CD14-positive monocyte (primary cell): ENCODE results near the gene CHIT1. TPM values are rescaled to one million over a fixed set of nuclear protein-coding genes. Genes with fewer than 3 reads are reported as not detected.

Experiments
- DNase-seq, 3 donors: peaks; one replicate each; pipeline ENCODE4 v3.0.0-alpha.2; 2011 to 2022
- H2AFZ ChIP-seq: 2 replicates; pipeline ENCODE4 v1.6.0; 2012; ENCODE audit warnings: mild to moderate bottlenecking, low read depth, low read length, inconsistent platforms; ENCODE audit not compliant: insufficient read depth, poor library complexity, severe bottlenecking
- H3K27ac ChIP-seq, 2 donors: 1 replicate in 1 of 2; 2 replicates in 1 of 2; pipeline ENCODE4 v1.5.1; 2012 to 2013; ENCODE audit warnings: low read length in 2 of 2, control low read depth in 1 of 2, inconsistent platforms in 1 of 2, low read depth in 1 of 2, mild to moderate bottlenecking in 1 of 2
- H3K27me3 ChIP-seq, 2 donors: one replicate each; pipeline versions ENCODE4 v1.6.0 to v1.6.1; 2011 to 2013; ENCODE audit warnings: low read length in 2 of 2; ENCODE audit not compliant: control insufficient read depth in 2 of 2, insufficient read depth in 2 of 2
- H3K36me3 ChIP-seq, 2 donors: replicated peaks in 1 of 2; 1 replicate in 1 of 2; 2 replicates in 1 of 2; pipeline versions ENCODE4 v1.5.1 to v1.6.1; 2012 to 2013; ENCODE audit warnings: low read length in 2 of 2, control low read depth in 1 of 2, inconsistent platforms in 1 of 2, mild to moderate bottlenecking in 1 of 2; ENCODE audit not compliant: insufficient read depth in 2 of 2, control insufficient read depth in 1 of 2
- H3K4me1 ChIP-seq, 2 donors: 1 replicate in 1 of 2; 2 replicates in 1 of 2; pipeline versions ENCODE4 v1.5.1 to v1.6.1; 2012 to 2013; ENCODE audit warnings: low read length in 2 of 2, control low read depth in 1 of 2, inconsistent platforms in 1 of 2, mild to moderate bottlenecking in 1 of 2, moderate library complexity in 1 of 2; ENCODE audit not compliant: insufficient read depth in 2 of 2, control insufficient read depth in 1 of 2
- H3K4me2 ChIP-seq: replicated peaks from 2 replicates; pipeline ENCODE3; 2012; ENCODE audit warnings: low read length, moderate library complexity, mild to moderate bottlenecking; ENCODE audit not compliant: poor library complexity, severe bottlenecking; ENCODE audit errors: extremely low read depth
- H3K4me3 ChIP-seq, 3 experiments: fragments of 200-600 bp in 1 of 3; sonication (generic) in 1 of 3; replicated peaks in 1 of 3; 1 replicate in 2 of 3; 2 replicates in 1 of 3; pipeline ENCODE4 v1.5.1; 2011 to 2013; ENCODE audit warnings: low read length in 3 of 3, mild to moderate bottlenecking in 3 of 3, control low read depth in 2 of 3, low read depth in 2 of 3, inconsistent platforms in 1 of 3, moderate library complexity in 1 of 3
- H3K79me2 ChIP-seq: 2 replicates; pipeline ENCODE4 v1.6.0; 2012; ENCODE audit warnings: mild to moderate bottlenecking, control low read depth, inconsistent platforms, low read length, moderate library complexity; ENCODE audit not compliant: insufficient read depth
- H3K9ac ChIP-seq: 2 replicates; pipeline ENCODE4 v1.6.0; 2017; ENCODE audit warnings: low read length, mild to moderate bottlenecking; ENCODE audit not compliant: insufficient read depth, poor library complexity, severe bottlenecking
- H3K9me3 ChIP-seq, 2 donors: replicated peaks in 1 of 2; 1 replicate in 1 of 2; 2 replicates in 1 of 2; pipeline versions ENCODE4 v1.5.1 to v1.6.1; 2012 to 2013; ENCODE audit warnings: low read length in 2 of 2, control low read depth in 1 of 2; ENCODE audit not compliant: control insufficient read depth in 1 of 2, insufficient read depth in 1 of 2
- H4K20me1 ChIP-seq: 2 replicates; pipeline ENCODE4 v1.6.0; 2012; ENCODE audit warnings: mild to moderate bottlenecking, low read length, control low read depth, moderate library complexity; ENCODE audit not compliant: insufficient read depth
- H3K27ac Mint-ChIP-seq, 7 donors: one replicate each; pipeline ENCODE4 v1.8.0; 2020; ENCODE audit warnings: mild to moderate bottlenecking in 7 of 7, mixed read lengths in 7 of 7, moderate library complexity in 6 of 7, inconsistent platforms in 2 of 7
- H3K27me3 Mint-ChIP-seq, 3 donors: one replicate each; pipeline ENCODE4 v1.8.0; 2021 to 2022; ENCODE audit warnings: low read depth in 3 of 3, mild to moderate bottlenecking in 3 of 3, mixed read lengths in 3 of 3, moderate library complexity in 3 of 3, inconsistent platforms in 1 of 3
- H3K36me3 Mint-ChIP-seq, 2 donors: one replicate each; pipeline ENCODE4 v1.8.0; 2020; ENCODE audit warnings: mixed read lengths in 2 of 2, inconsistent platforms in 1 of 2, mild to moderate bottlenecking in 1 of 2
- H3K4me1 Mint-ChIP-seq: one replicate; pipeline ENCODE4 v1.8.0; 2020; ENCODE audit warnings: mild to moderate bottlenecking, mixed read lengths
- H3K4me3 Mint-ChIP-seq, 2 donors: one replicate each; pipeline ENCODE4 v1.8.0; 2020; ENCODE audit warnings: mild to moderate bottlenecking in 2 of 2, mixed read lengths in 2 of 2, moderate library complexity in 1 of 2
- H3K9me3 Mint-ChIP-seq, 7 donors: one replicate each; pipeline ENCODE4 v1.8.0; 2020 to 2022; ENCODE audit warnings: mixed read lengths in 7 of 7, mild to moderate bottlenecking in 6 of 7, moderate library complexity in 6 of 7, inconsistent platforms in 2 of 7
- CTCF ChIP-seq: fragments of 200-600 bp; IDR thresholded peaks from one replicate; pipeline ENCODE4 v1.8.0; 2022; ENCODE audit warnings: antibody characterized with exemption, mild to moderate bottlenecking
- whole genome bisulfite sequencing: methylation state at CpG from one replicate; pipeline ENCODE4 v1.1.5; 2013; ENCODE audit warnings: missing lambda C conversion rate; ENCODE audit not compliant: insufficient coverage; 5-methylcytosine and 5-hydroxymethylcytosine counted together
- intact Hi-C, 2 donors: fragments of 100-400 bp; cut with micrococcal nuclease; formaldehyde crosslinking; loops; one replicate each; pipeline versions ENCODE4 v1.15.0 to v1.15.1; 2023
- polyA plus RNA-seq, 3 donors: library from polyadenylated mRNA; depleted of rRNA in 1 of 3; unstranded in 2 of 3; stranded (reverse) in 1 of 3; fragments of 300-500 nt in 2 of 3; fragments of >200 nt in 1 of 3; fragmentation: Illumina TruSeq in 2 of 3; gene quantifications; 1 replicate in 2 of 3; 2 replicates in 1 of 3; pipeline ENCODE4 v1.2.3, GENCODE V29; 2012 to 2021

CHIT1 gene
- polyA plus RNA-seq, 3 donors, result 0.08 to 0.51 TPM; not detected in 1

- no peak overlapping the region for H2AFZ ChIP-seq
- H3K9ac ChIP-seq, result no peak overlapping the region
- H3K9me3 ChIP-seq, result no peaks in the 10 kb centered on the region
- H3K4me2 ChIP-seq, result no peak overlapping the region
- WGBS, result 100% methylated on average over 5 of the region's 7 CpGs
- DNase-seq, result no peak
- no peak for TF ChIP-seq CTCF
- Mint-ChIP-seq H3K27me3 (peaks cover 0 to 19% (median 17%) of the 10 kb centered on the region in 3 donors), H3K4me3 (no peak overlapping the region), H3K9me3 (no peaks in the 10 kb centered on the region), H3K27ac (no peak overlapping the region), H3K4me1 (peaks cover 38% of the 10 kb centered on the region), H3K36me3 (no peaks in the 10 kb centered on the region)
- H4K20me1 ChIP-seq, result no peaks in the 10 kb centered on the region
- H3K27me3 ChIP-seq, result no peaks in the 10 kb centered on the region
- peaks cover 22% of the 10 kb centered on the region in 2 donors for H3K4me1 ChIP-seq
- H3K79me2 ChIP-seq, result no peaks in the 10 kb centered on the region
- intact Hi-C loops, result no loop called here
- no peak overlapping the region for H3K4me3 ChIP-seq
- no peaks in the 10 kb centered on the region for H3K36me3 ChIP-seq
- no peak overlapping the region for H3K27ac ChIP-seq
Measured at GRCh38 chr1:203182387-203182953, 47.0 kb downstream of the CHIT1 start.

GRCh38 chr1:203181586-203182386 lies 47.7 kb downstream of the CHIT1 start:
- 79% methylated on average over 5 of the region's 10 CpGs for WGBS
- Histone ChIP-seq H3K27me3 (no peaks in the 10 kb centered on the region), H3K27ac (no peak overlapping the region), H3K36me3 (no peaks in the 10 kb centered on the region), H3K9me3 (no peaks in the 10 kb centered on the region), H3K4me1 (peaks cover 22 to 26% of the 10 kb centered on the region in 2 donors), H2AFZ (no peak overlapping the region), H3K4me2 (no peak overlapping the region), H3K4me3 (no peak overlapping the region), H3K9ac (no peak overlapping the region), H4K20me1 (no peaks in the 10 kb centered on the region), H3K79me2 (no peaks in the 10 kb centered on the region)
- Mint-ChIP-seq H3K27ac (no peak overlapping the region), H3K4me1 (peaks cover 38% of the 10 kb centered on the region), H3K9me3 (no peaks in the 10 kb centered on the region), H3K36me3 (no peaks in the 10 kb centered on the region), H3K4me3 (no peak overlapping the region), H3K27me3 (peaks cover 0 to 19% (median 17%) of the 10 kb centered on the region in 3 donors)
- intact Hi-C loops, result no loop called here
- no peak for TF ChIP-seq CTCF
- no peak for DNase-seq
